ENCODE results near the gene PPP6R2. TPM values are rescaled to one million over a fixed set of nuclear protein-coding genes. Genes with fewer than 3 reads are reported as not detected.

Gene PPP6R2
- total and polyA plus RNA-seq, 2 of the 8 experiments (the other 6 are each of a cell fraction or from before 2014, with no cell fraction given) = 25.0 to 32.2 TPM

- ChIA-PET CTCF (ENCODE audit: partially characterized antibody) (interaction anchor here (0.6 to 9.1 kb wide), 7 partner anchors 8 to 235 kb away, joined by 3 to 60 read pairs (median 3); no protein-coding TSS in a partner anchor), POLR2A (ENCODE audit: partially characterized antibody) (interaction anchor here (1.1 kb wide), 1 partner anchor 17 kb away, joined by 4 read pairs; the partner anchor contains the start of gene ADM2)
- H2BK20ac ChIP-seq (ENCODE audit: low read length) = no peak overlapping the region
- WGBS, 2 experiments (ENCODE audit: extremely low coverage in 1 of 2, insufficient coverage in 1 of 2, insufficient read length in 1 of 2, insufficient replicate concordance in 2 of 2, low coverage in 1 of 2, low lambda C conversion rate in 2 of 2, missing lambda C conversion rate in 1 of 2) = 97% methylated on average over 21 of the region's 30 CpGs; no CpG with 5 or more reads in 1 of the 2 experiments
- FAIRE-seq (no peak), DNase-seq (ENCODE audit: low read depth in 1 of 2, low spot score in 2 of 2) (no peak)
- no peak overlapping the region for H3K4me3 ChIP-seq (ENCODE audit: extremely low read depth in 1 of 4, insufficient read depth in 2 of 4, low read depth in 3 of 4, low read length in 4 of 4)
- no peak overlapping the region for H2BK15ac ChIP-seq (ENCODE audit: low read length)
- H2BK12ac ChIP-seq (ENCODE audit: low read depth, low read length) = no peak overlapping the region
- H3K79me2 ChIP-seq (ENCODE audit: control insufficient read depth in 1 of 2, insufficient read depth in 2 of 2, low read length in 2 of 2) = peaks cover 0 to 19% of the 10 kb centered on the region in 2 experiments; a peak in 2 of 4 replicates
- H4K91ac ChIP-seq (replicated peaks; ENCODE audit: insufficient read length, low read length) = no peak overlapping the region
- H3K4me2 ChIP-seq (ENCODE audit: insufficient read depth in 1 of 2, low read depth in 2 of 2, low read length in 2 of 2) = no peak overlapping the region
- H2AFZ ChIP-seq (ENCODE audit: low read length) = no peak overlapping the region
- no peak overlapping the region; the same call in 1 of the 2 replicates for H2BK5ac ChIP-seq (ENCODE audit: low read depth, low read length)
- H3K79me1 ChIP-seq (ENCODE audit: low read depth, low read length) = peaks cover 13% of the 10 kb centered on the region
- no peak overlapping the region for H3K9ac ChIP-seq (replicated peaks in 1 of 4; ENCODE audit: extremely low read depth in 1 of 4, low read depth in 3 of 4, low read length in 3 of 4)
- H3K14ac ChIP-seq (ENCODE audit: insufficient read length) = no peak overlapping the region
- no peaks in the 10 kb centered on the region for H3K9me3 ChIP-seq (ENCODE audit: insufficient read depth in 2 of 2, low read depth in 1 of 2, low read length in 1 of 2)
- no peak overlapping the region for H3K27ac ChIP-seq (ENCODE audit: low read depth, low read length)
- no peak overlapping the region for H3K4ac ChIP-seq (replicated peaks; ENCODE audit: insufficient read length, low read depth, low read length)
- H3K27me3 ChIP-seq (replicated peaks in 1 of 4; ENCODE audit: control insufficient read depth in 3 of 4, extremely low read depth in 1 of 4, insufficient read depth in 3 of 4, low read length in 3 of 4) = no peaks in the 10 kb centered on the region
- no peak overlapping the region for H4K5ac ChIP-seq (ENCODE audit: insufficient read length, low read depth, low read length)
- H3K23ac ChIP-seq (ENCODE audit: insufficient read length) = no peak overlapping the region
- peaks cover 0 to 8% (median 5%) of the 10 kb centered on the region in 4 experiments; a peak in 6 of 7 replicates for H3K4me1 ChIP-seq (replicated peaks in 1 of 4; ENCODE audit: control insufficient read depth in 3 of 4, insufficient read depth in 4 of 4, low read length in 3 of 4)
- H4K20me1 ChIP-seq (replicated peaks in 1 of 2; ENCODE audit: control insufficient read depth in 1 of 2, insufficient read depth in 2 of 2, low read length in 2 of 2) = peaks cover 13 to 38% of the 10 kb centered on the region in 2 experiments
- peaks cover 23 to 69% (median 51%) of the 10 kb centered on the region in 4 experiments for H3K36me3 ChIP-seq (ENCODE audit: control insufficient read depth in 2 of 4, insufficient read depth in 4 of 4, low read length in 3 of 4)
- H3K23me2 ChIP-seq (ENCODE audit: low read depth, low read length) = no peaks in the 10 kb centered on the region; the same call in 1 of the 2 replicates
- no peak overlapping the region for H3K56ac ChIP-seq (replicated peaks; ENCODE audit: insufficient read length, low read depth, low read length)
- H4K8ac ChIP-seq (ENCODE audit: extremely low read depth, insufficient read depth, low read length) = no peak overlapping the region
- H2AK5ac ChIP-seq (ENCODE audit: low read depth, low read length) = no peak overlapping the region
- no peak overlapping the region for H3K18ac ChIP-seq (ENCODE audit: extremely low read depth, low read length)
- no peak overlapping the region for H2BK120ac ChIP-seq (replicated peaks; ENCODE audit: low read depth, low read length)
- TF ChIP-seq CTBP2 (IDR thresholded peaks at IDR 0.05; ENCODE audit: borderline replicate concordance, insufficient read depth, insufficient read length, low read length) = no peak
- no peak for TF ChIP-seq TEAD4 (IDR thresholded peaks at IDR 0.05; ENCODE audit: low read depth, low read length)
- TF ChIP-seq JUN (IDR thresholded peaks at IDR 0.05; ENCODE audit: low read depth, low read length) = no peak
- TF ChIP-seq BRCA1 (IDR thresholded peaks at IDR 0.05; ENCODE audit: low read depth, low read length) = no peak
- TF ChIP-seq TCF12 (IDR thresholded peaks at IDR 0.05; ENCODE audit: low read depth, low read length) = no peak
- TF ChIP-seq TAF1 (IDR thresholded peaks at IDR 0.05; ENCODE audit: low read depth, low read length) = no peak
- no peak for TF ChIP-seq POLR2A (IDR thresholded peaks at IDR 0.05; ENCODE audit: control extremely low read depth in 1 of 2, low read depth in 2 of 2, low read length in 2 of 2)
- TF ChIP-seq MAFK (IDR thresholded peaks at IDR 0.05; ENCODE audit: low read depth, low read length) = no peak
- TF ChIP-seq POU5F1 (IDR thresholded peaks at IDR 0.05; ENCODE audit: low read depth, low read length) = no peak
- TF ChIP-seq TAF7 (optimal IDR thresholded peaks at IDR 0.05; ENCODE audit: borderline replicate concordance, low read depth, low read length) = no peak
- TF ChIP-seq SAP30 (IDR thresholded peaks at IDR 0.05; ENCODE audit: insufficient read depth, insufficient replicate concordance, low read length) = no peak
- TF ChIP-seq BCL11A (IDR thresholded peaks at IDR 0.05; ENCODE audit: low read depth in 2 of 2, low read length in 2 of 2) = no peak
- TF ChIP-seq RFX5 (IDR thresholded peaks at IDR 0.05; ENCODE audit: borderline replicate concordance, low read depth, low read length) = no peak
Measured at GRCh38 chr22:50465066-50465930, 122.2 kb downstream of the PPP6R2 start.
